ENCODE measurements around the gene KLHL29. TPM values are rescaled to one million over a fixed set of nuclear protein-coding genes. Genes with fewer than 3 reads are reported as not detected.

Gene KLHL29
- total RNA-seq, 2 donors from 2014 or later = 1.0 to 2.4 TPM

DNA sequence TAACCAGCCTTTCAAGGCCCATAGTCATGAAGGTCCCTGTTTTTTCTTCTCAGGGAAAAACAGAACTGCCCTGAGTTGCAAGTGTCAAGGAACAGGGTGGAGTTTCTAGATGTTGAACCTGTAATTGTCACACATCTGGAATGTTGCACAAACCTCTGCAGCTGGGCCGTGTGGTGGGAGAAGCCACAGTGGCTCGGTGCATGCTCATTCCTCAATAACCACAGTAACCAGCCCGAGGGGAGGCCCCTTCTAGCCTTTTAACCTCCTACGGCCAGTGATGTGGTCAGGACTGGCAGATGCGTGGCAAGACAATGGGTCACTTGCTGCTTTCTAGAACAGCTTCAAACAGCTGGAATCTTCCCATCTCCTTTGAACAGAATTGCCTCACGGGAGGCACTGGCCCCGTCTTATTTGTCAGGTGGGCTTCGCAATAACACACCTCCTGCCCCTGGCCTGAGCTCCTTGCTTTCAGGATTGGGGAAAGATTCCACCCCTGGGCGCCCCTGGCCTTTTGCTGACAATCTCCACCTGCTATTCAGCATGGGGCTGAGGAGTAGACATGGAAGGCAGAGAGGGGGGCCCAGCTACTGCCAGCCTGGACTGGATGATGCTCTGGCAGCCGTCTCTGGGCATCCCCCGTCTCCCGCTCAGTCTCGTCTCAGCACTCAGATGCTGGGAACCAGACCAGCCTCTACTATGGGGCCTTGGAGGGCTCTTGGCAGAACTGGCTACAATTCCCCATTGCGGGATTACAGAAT is 102.9 kb downstream of the KLHL29 start:
- Mint-ChIP-seq H3K27ac (no peak overlapping the region), H3K9me3 (no peaks in the 10 kb centered on the region), H3K4me1 (peaks cover 16% of the 10 kb centered on the region), H3K36me3 (ENCODE audit: low read depth) (no peaks in the 10 kb centered on the region), H3K27me3 (ENCODE audit: insufficient read depth) (no peaks in the 10 kb centered on the region), H3K4me3 (no peak overlapping the region)
- no peaks in the 10 kb centered on the region for H3K9me3 ChIP-seq (ENCODE audit: control insufficient read depth, low read length)
- no peak overlapping the region for H3K9ac ChIP-seq (ENCODE audit: extremely low read depth, low read length, poor library complexity, severe bottlenecking)
- DNase-seq = no peak
- 79 to 84% methylated on average over 12 to 14 of the region's 14 CpGs for WGBS, 2 experiments (ENCODE audit: insufficient coverage in 1 of 2, insufficient read length in 1 of 2)
- H3K4me3 ChIP-seq (ENCODE audit: low read length) = no peak overlapping the region
- H3K4me1 ChIP-seq (ENCODE audit: control insufficient read depth, insufficient read depth, low read length) = no peaks in the 10 kb centered on the region
- TF ChIP-seq CTCF (conservative IDR thresholded peaks at IDR 0.05) = no peak
- H3K27me3 ChIP-seq (ENCODE audit: control insufficient read depth, insufficient read depth, low read length, poor library complexity, severe bottlenecking) = no peaks in the 10 kb centered on the region
- H3K36me3 ChIP-seq (ENCODE audit: control insufficient read depth, insufficient read depth, low read length) = no peaks in the 10 kb centered on the region
- H3K27ac ChIP-seq (ENCODE audit: low read depth, low read length) = no peak overlapping the region

- Histone ChIP-seq H3K27me3 (ENCODE audit: control insufficient read depth, insufficient read depth, low read length, poor library complexity, severe bottlenecking) (no peaks in the 10 kb centered on the region), H3K4me1 (ENCODE audit: control insufficient read depth, insufficient read depth, low read length) (no peaks in the 10 kb centered on the region), H3K27ac (ENCODE audit: low read depth, low read length) (no peak overlapping the region), H3K4me3 (ENCODE audit: low read length) (no peak overlapping the region), H3K9ac (ENCODE audit: extremely low read depth, low read length, poor library complexity, severe bottlenecking) (no peak overlapping the region), H3K36me3 (ENCODE audit: control insufficient read depth, insufficient read depth, low read length) (no peaks in the 10 kb centered on the region), H3K9me3 (ENCODE audit: control insufficient read depth, low read length) (no peaks in the 10 kb centered on the region)
- H3K9me3 Mint-ChIP-seq = no peaks in the 10 kb centered on the region
- no peaks in the 10 kb centered on the region for H3K27me3 Mint-ChIP-seq (ENCODE audit: insufficient read depth)
- no peak overlapping the region for H3K4me3 Mint-ChIP-seq
- H3K36me3 Mint-ChIP-seq (ENCODE audit: low read depth) = no peaks in the 10 kb centered on the region
- TF ChIP-seq CTCF (conservative IDR thresholded peaks at IDR 0.05) = no peak
- H3K4me1 Mint-ChIP-seq = peaks cover 22% of the 10 kb centered on the region
- no peak overlapping the region for H3K27ac Mint-ChIP-seq
- 81 to 82% methylated on average over 4 of the region's 4 CpGs for WGBS, 2 experiments (ENCODE audit: insufficient coverage in 1 of 2, insufficient read length in 1 of 2)
- DNase-seq = no peak
These were observed 103.6 kb downstream of the KLHL29 start for GRCh38 chr2:23488584-23488983.

DNA sequence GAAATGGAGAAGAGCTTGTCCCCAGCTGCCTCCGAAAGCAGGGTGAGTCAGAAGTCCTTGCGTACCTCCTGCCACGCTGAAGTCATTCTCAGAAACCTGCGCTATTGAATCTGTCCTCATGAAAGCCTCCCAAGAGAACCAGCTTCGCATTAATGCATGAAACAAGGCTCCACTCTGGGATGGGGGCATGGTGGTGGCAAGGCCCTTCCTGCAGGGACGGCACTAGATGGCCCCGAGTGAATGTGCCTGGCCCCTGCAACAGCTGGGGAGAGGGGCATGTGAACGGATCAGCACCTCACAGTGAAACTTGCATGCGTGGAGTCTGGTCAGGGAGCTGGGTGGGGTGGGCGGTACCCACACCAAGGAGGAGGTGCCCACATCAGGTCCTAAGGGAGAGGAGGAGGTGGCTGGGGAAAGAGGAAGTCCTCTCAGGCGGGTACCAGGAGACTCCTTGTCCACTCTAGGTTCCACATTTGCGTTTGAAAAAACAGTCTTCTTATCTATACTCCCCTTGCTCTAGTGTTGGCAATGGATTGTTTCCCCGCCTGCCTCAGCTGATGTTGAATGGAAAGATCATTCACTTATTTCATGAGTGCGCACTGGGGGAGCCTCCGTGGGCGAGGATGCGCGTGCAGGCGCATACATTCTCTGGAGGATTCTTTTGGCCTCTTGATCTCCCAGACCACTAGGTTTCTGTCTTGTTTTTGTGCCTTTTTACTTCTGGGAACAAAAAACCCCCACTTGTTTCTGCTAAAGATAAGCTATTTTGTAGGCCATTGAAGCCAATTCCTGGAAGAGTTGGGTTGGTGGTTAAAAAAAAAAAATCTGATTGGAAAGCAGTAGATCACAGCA is 104.7 kb downstream of the KLHL29 start:
- WGBS, 2 experiments (ENCODE audit: insufficient coverage in 1 of 2, insufficient read length in 1 of 2) = 94% methylated on average over 8 to 19 of the region's 19 CpGs
- H3K9me3 Mint-ChIP-seq = no peaks in the 10 kb centered on the region
- no peaks in the 10 kb centered on the region for H3K27me3 ChIP-seq (ENCODE audit: control insufficient read depth, insufficient read depth, low read length, poor library complexity, severe bottlenecking)
- H3K4me3 ChIP-seq (ENCODE audit: low read length) = no peak overlapping the region
- no peaks in the 10 kb centered on the region for H3K36me3 ChIP-seq (ENCODE audit: control insufficient read depth, insufficient read depth, low read length)
- no peak for TF ChIP-seq CTCF (conservative IDR thresholded peaks at IDR 0.05)
- H3K9me3 ChIP-seq (ENCODE audit: control insufficient read depth, low read length) = no peaks in the 10 kb centered on the region
- peaks cover 15% of the 10 kb centered on the region for H3K4me1 Mint-ChIP-seq
- no peak overlapping the region for H3K4me3 Mint-ChIP-seq
- no peaks in the 10 kb centered on the region for H3K4me1 ChIP-seq (ENCODE audit: control insufficient read depth, insufficient read depth, low read length)
- no peak for DNase-seq
- no peaks in the 10 kb centered on the region for H3K36me3 Mint-ChIP-seq (ENCODE audit: low read depth)
- no peak overlapping the region for H3K27ac Mint-ChIP-seq
- no peak overlapping the region for H3K27ac ChIP-seq (ENCODE audit: low read depth, low read length)
- no peaks in the 10 kb centered on the region for H3K27me3 Mint-ChIP-seq (ENCODE audit: insufficient read depth)
- no peak overlapping the region for H3K9ac ChIP-seq (ENCODE audit: extremely low read depth, low read length, poor library complexity, severe bottlenecking)

All from endodermal cell (in vitro differentiated cells).